Stimulated activated CD4-positive, alpha-beta T cell treated with anti-CD3 and anti-CD28 coated beads, Interleukin-1b, Interleukin-23, amount 100 ng/mL, for 4 hours (primary cell): ENCODE results near the gene HSPA12A.

ENCODE experiments used
- DNase-seq, 2 donors: peaks; one replicate each; pipeline ENCODE4 v3.0.0-alpha.2; 2020; ENCODE audit warnings: low read depth in 2 of 2

HSPA12A gene

DNA sequence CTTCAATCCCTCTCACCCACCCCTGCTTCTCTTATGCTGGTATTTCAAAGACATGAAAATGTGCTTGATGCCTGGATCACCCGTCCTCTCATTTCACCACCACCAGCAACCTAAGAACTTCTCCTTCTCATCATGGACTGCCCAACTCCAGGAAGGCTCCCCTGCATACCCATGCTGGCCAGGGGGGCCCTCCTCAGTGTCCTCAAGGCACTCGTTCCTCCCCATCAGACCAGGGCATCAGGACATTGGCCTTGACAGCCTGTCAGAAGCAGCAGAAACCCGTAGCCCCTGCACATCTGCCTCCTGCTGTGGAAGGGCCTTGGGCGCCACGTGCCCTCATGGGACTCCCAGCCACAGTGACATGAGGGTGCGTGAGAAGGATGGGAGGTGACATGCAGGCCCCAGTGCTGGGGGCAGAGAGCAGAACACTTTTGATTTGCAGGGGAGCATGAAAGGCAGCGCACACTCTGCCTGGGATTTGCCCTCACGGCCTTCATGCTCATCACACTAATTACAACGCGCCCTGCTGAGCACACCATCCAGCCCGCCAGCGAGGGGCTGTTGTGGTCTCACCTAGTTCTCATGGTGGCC, 1.9 kb upstream of the HSPA12A start:
- no peak for DNase-seq

GRCh38 chr10:116743266-116744064, 1.1 kb upstream of the HSPA12A start:
- no peak for DNase-seq

DNA sequence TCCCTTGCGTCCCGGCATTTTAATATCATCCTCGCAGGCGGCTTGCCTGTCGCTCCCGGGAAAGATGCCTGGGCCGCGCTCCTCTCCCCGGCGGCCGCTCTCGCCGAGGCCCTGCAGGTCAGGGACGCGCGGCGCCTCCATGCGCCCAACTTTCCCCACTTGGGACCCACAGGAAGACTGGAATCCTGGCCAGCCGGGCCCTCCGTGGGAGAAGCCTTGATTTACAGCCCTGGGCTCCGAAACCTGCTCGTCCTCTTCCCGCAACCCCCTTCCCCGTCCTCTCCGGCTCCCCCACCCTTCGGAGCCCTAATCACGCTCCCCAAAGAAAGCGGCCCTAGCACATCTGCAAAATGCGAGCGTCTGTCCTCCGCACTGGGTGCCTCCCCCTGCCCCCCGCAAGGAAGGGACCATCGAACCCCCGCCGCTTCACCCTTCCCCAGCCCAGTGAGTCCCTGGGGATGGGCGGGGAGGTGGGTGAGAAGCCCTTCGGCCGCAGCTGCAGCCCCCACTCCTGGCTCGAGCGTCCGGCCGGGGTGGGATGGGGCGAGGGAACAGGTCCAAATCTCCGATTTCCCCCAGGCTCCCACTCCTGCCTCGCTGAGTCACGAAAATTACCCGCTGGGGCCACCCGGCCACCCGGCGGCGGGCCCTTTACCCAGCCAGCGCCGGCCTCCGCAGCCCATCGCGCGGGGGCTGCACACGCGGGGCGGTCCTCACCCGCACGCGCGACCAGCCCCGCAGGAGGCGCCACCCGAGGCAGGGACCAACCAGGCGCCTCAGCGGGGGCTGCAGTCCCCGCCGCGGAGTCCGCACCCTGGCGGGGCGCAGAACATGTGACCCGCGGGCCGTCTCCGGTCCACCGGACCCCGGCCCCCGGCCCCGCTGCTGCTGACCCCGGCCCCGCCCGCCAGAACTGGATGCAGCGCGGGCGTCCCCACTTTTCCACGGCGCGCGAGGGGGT, 695 bp downstream of the HSPA12A start:
- DNase-seq: no peak

- DNase-seq: no peak
Observed at GRCh38 chr10:116740971-116741370, 1.4 kb downstream of the HSPA12A start.

DNA sequence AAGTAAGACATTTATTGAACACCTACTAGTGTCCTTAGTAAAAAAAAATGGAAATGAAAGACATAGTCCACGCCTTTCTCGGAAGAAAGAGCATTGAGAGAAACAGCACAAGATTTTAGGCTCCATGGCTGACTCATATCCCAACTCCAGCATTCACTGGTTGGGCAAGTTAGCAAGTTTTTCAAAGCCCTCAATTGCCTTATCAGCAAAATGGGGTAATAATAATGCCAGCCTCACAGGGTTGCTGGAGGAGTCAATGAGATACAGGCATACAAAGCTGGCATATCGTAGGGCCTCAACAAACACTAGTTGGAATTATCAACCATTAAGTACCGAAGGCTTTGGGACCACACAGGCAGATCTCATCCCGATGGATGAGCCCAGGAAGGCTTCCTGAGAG, 4.0 kb downstream of the HSPA12A start:
- no peak for DNase-seq

GRCh38 chr10:116737627-116738327, 4.6 kb downstream of the HSPA12A start:
- DNase-seq: no peak

DNA sequence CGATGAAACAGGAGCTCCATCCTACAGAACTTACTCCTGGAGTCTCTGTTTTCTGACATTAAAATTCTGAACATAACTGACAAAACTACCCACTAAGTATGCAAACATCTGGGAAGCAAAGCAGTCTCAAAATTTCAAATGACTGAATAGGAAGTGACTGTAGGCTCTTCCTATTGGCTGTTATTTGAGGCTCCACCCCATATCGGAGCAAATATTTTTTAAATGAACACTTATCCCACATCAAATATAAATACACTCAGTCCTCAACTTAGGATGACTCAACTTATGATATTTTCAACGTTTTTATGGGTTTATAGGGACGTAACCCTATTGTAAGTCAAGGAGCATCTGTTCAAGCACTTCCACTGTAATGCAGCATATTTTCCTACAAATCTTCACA, 8.8 kb downstream of the HSPA12A start:
- DNase-seq: no peak

DNA sequence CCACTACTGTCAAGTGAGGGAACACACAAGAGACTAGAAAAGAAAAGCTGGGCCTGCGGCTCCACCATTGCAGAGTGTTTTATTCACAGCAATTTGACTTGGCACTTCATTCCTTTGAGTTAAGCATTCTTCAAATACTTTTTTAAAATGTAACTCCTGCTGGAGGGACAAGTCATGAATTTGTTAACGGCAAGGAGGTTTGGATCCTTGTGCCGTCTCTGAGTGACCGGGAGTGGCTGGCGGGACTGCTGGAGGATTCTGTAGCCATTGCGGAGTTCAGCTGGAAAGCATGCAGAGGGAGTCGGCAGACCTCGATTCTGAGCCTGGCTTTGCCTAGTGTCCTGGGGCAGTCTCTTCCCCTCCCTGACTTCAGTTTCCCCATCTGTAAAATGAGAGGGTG, 9.8 kb downstream of the HSPA12A start:
- DNase-seq: no peak

DNA sequence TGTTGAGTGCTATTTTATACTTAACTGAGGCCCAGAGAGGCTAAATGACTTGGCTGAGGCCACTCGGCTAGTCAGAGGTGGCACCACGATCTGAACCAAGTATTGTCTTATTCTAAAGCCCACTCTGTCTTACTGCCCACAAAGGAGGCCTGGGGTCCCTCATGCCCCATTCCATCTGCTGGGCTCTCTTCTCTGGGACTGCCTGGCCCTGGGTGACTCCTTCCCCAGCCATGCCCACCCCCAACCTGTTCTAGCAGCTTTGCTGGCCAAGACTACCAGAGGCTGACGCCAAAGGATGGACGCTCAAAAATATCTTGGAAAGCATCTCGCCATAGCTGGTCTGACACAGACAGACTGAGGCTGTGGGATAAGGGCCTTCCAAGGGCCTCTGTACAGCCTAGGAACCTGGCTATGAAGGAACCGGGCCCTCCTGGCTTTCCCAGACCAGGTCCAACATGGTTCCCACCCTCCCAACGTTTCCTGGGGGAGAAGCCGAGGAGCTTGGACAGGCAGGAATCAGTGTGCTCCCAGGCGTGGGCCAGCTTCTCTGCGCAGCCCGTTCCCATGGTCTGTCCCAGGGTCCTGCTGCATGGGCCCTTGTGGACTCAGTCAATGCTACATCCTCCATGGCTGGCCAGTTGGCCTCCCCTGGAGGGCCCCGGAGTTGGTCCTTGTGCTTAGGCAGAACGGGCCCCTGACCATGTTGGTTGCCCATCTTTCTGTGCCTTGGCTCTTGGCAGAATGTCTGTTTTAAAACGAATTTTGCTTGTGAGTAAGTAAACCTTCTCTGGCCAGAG, 11.7 kb downstream of the HSPA12A start:
- no peak for DNase-seq

GRCh38 chr10:116729243-116729642, 13.1 kb downstream of the HSPA12A start:
- DNase-seq: no peak

DNA sequence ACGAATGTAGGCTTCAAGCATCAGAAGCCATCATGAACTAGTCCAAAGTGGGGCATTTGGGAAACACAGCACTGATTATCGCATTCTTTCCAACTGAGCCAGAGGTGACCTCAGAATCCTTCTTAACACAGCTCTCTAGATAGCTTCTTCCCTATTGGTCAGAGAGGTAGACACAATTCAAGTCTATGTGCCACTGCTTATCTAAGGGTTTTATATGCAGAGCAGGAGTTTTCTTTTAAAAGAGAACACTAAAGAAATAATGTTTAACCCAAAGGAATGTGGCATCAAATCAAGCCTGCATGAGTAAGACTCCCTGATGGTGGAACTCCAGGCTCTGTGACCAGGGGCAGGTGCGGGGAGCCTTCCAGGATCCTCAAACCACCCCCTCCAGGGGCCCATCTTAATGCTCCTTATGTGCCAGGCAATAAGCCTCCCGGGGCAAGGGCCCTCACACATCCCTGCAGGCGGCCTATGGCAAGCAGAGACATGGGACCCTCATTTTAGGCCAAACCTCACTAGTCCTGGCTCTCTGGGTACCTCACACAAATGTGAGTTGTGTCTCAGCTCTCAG, 13.8 kb downstream of the HSPA12A start:
- DNase-seq: no peak

- DNase-seq: no peak
Observed at GRCh38 chr10:116723428-116724281, 18.7 kb downstream of the HSPA12A start.

- no peak for DNase-seq
Observed at GRCh38 chr10:116722736-116723427, 19.5 kb downstream of the HSPA12A start.

DNA sequence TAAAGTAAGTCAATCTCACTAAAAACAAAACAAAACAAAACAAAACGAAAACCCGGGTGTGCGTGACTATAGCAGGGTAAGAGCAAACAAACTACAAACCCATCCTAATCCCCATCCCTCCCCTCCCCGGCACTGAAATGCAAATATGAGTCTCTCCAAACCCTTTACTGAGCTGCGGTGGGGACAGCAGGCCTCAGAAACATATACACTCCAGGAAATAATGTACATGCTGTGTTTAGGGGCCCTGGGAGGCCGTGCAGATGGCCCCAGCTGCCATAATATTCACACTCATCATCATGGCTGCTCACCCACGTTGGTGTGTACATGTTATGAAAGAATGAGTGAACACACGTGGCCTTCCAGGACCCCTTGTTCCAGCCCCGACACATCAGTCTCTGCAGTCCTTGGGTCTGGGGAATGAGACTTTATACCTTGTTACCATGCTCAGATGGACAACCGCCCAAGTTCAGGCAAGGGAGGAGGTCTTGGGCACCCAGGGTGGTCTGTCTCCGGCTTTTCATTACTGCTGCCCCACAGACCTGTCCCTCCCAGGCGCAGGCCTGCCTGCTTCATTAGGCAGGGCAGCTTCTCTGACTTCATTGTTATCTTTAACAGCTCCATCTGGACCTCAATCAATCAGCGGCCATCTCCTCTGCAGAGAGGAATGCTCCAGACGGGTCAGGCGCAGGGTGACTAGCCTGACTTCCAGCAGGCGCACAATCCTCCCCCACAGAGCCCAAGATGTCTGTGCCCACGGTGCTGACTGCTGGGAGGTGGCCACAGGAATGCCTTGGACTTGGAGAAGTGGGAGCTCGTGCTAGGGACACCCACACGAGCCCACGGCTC, 20.6 kb downstream of the HSPA12A start:
- no peak for DNase-seq

GRCh38 chr10:116720668-116721546, 21.5 kb downstream of the HSPA12A start:
- no peak for DNase-seq

DNA sequence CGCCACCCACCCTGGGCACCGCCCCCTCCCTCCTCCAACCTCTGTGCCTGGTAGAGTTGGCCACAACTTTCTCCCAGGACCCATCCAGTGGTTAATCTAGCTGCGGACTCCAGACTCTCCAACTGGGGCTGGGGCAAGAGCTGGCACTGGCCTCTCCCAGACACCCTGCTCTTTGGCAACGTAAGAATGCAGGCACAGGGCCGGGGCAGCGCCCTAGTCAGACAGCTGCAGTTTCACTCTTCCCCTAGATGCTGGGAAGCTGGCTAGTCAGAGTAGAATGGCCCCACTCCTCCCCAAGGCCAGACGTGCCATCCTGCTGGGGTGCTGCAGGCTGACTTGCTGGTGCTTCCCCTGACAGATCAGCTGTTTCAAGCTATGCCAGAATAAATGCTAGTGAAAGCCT, 22.1 kb downstream of the HSPA12A start:
- DNase-seq: no peak

GRCh38 chr10:116719804-116720203, 22.6 kb downstream of the HSPA12A start:
- DNase-seq: no peak
